ENCODE data around the gene ANAPC15.
A peak's percentile ranks its signal among the peaks of the same experiment; 100 is the strongest.

ANAPC15 gene

DNA sequence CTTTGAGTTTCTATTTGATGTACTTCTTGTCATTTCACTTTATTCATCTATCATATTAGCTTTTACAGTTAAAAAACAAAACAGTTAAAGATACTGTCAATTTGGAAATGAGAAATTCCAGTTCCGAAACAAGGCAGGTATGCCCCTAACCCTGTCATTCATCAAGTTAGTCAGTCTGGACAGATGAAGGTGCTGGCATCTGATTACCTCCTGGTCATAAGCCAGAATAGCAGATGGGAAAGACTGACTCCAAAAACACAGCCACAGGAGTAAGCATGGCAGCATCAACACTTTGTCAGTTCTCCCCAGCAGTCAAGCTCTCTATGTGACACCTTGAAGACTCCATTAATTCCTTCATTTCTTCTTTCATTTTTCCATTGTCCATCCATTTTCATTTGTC is 27.5 kb downstream of the ANAPC15 start:
- DNase-seq (ENCODE audit: low spot score): no peak

DNA sequence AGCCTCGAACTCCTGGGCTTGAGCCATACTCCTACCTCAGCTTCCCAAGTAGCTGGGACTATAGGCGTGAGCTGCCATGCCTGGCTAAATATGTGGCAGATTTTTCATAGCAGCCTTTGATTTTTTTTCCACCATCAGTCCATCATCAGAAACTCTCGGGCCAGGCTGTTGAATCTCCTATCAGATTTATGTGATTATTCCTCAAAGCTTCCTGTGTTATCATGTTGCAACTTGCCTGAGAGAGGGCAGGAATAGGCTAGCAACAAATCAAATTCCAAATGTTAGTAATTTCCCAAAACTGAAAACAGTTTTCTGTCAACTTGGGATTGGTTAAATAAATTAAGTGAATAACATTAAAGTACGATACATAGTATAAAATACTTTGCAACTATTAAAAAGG is 28.4 kb downstream of the ANAPC15 start:
- no peak for DNase-seq (ENCODE audit: low spot score)

DNA sequence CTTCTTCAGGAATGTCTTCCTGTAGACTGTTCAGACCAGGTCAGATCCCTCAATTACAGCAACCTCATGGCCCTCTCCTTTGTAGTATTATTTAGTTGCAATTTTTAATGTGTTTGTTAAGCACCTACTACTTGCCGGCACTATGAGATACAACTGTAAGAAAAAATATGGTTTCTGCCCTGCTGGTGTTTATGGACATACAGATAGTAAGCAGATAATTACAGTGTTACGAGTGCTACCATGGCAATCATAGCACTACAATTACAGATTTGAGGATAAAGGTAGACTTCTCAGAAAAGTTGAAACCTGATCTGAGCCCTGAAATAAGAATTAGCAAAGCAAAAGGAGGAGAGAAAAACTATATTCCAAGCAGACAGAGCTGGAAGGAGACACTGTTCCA is 29.1 kb downstream of the ANAPC15 start:
- DNase-seq (ENCODE audit: low spot score): no peak

DNA sequence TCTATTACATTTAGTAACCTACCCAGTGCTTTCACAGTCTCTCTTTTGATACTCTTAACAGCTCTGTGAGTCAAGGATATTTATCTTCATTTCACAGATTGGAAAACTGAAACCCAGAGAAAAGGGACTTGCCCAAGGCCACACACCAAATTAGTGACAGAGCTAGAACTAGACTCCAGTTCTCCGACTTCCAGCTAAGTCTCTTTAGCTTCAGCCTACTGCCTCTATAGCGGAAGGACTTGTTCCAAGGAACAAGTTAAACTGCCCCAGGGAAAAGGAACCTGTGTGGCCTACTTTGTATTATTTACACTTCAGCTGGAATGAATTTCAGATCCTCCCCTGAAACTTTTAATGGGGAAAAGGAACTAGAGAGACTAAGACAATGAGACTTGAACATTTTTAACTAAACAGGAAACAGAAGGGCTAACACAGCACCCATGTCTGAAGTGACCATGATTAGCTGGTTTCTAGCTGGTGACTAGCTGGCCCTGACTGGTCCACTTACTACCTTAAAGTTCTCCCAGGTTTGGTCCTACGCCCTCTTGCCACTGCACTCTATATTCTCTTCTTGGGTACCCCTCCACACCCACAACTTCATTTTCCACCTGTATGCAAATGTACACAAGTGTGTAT is 30.6 kb downstream of the ANAPC15 start:
- no peak for DNase-seq (ENCODE audit: low spot score)

DNA sequence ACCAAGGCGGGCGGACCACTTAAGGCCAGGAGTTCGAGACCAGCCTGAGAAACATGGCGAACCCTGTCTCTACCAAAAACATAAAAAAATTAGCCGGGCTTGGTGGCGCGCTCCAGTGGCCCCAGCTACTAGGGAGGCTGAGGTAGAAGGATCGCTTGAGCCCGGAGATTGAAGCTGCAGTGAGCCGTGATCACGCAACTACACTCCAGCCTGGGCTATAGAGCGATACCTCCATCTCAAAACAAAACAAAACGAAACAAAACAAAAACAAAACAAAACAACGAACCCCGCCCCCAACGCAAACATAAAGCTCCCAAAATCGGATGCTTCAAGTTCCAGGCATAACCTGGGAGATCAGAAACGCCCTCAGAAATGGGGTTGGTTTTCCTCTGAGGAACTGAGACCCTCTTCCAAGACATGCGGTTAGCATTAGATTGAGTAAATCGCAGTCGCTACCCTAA is 31.3 kb downstream of the ANAPC15 start:
- DNase-seq (ENCODE audit: low spot score): no peak

DNA sequence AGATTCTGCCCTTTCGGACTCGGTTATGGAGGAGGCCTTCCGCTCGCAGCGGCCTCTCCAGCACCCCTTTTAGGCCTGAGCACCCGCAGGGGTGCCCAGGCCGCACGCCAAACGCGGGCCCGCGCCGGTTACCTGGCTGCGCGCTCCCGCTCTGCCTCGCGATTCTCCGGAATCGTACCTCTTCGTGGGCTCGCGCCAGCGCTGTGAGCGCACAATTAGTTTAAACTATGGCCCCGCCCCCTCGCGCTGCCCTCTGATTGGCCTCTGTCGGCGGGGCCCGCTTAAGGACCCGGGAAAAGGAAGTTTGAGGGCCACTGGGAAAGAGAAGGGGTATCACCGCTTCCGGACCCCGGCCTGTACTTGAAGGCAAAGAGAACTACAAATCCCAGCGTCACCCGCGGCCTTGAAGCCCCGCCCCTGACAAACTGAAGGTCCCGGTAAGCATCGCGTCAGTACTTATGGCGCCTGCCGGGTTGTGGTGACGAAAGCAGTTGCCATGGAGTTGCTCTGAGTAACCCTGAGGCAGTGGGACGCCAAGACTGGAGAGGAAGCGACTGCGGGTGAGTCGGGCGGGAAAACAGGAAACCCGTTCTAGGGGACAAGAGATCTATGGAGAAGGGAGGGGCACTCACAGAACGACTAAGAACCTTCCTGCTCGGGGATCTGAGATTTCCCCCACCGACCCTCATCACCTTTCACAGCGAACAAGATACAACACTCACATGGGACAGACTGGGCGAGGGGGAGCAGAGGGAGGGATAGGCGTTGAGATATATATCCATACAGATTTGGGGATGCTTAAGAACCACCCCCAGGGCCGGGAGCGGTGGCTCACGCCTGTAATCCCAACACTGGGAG is 31.9 kb downstream of the ANAPC15 start, which contains the start of the genes LRRC51 and NUMA1:
Gene LRRC51, plus strand, starts transcription at position 525 of the 858 bp plus-strand sequence. CDS start 8,234 bp downstream, outside the sequence.
Gene NUMA1, minus strand, starts transcription at position 217 of the 858 bp plus-strand sequence. CDS start 44,599 bp downstream, outside the sequence.
- DNase-seq (ENCODE audit: low spot score): peak; percentile 99

DNA sequence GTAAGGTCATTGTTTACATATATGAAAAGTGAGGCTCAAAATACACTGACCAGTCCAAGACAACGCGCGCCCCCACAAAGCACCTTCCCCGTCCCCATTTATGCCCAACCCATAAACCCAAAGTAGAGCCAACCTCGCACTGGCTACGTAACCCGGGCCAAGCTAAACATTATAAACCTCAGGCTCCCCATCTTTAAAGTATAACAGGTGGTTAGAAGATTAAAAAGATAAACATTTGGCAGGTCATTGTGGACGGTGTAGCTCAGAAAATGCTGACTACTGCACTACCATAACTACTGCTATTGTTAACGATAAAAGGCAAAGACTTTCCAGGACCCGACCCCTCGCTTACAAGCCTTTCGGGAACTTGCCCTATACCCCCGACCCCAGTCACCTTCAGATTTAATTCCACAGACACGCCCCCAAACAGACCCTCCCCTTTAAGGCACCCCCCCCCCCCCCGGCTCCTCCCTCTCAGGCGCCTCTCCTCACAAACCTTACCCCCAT is 32.6 kb downstream of the ANAPC15 start:
- no peak for DNase-seq (ENCODE audit: low spot score)

DNA sequence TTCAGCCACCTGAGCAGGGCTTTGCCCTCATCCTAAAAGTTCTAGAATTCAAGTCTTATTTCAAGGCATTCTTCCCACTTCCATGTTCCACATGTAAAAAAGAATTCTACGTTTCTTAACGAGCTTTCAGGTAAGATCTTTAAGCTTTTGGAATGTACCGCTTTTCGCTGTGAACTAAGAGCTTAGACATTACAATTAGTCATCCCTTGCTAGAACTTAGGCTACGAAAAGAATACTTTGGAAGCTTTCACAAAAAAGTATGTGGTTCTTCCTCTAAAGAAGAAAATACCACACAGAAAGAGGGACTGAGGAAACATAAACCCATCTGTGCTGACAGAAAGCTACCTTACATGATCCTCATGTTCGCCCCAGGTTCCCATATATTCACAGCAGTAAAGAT is 34.0 kb downstream of the ANAPC15 start:
- no peak for DNase-seq (ENCODE audit: low spot score)

DNA sequence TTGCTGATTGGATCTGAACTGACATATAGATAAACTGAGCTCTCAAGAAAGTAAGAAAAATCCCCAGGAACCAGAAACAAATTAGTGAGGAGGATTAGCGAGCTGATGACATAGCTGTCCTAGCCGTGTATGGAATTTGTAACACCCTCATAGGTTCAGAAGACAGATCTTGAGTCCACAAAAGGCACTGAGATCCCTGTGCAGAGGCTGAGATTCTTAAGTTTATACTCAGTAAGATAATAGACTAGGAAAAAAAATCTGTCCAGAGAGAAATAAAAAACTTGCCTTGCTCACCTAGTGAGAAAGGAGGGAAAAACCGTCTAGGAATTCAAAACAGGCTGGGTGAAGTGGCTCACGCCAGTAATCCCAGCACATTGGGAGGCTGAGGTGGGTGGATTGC is 36.7 kb downstream of the ANAPC15 start:
- DNase-seq (ENCODE audit: low spot score): no peak

DNA sequence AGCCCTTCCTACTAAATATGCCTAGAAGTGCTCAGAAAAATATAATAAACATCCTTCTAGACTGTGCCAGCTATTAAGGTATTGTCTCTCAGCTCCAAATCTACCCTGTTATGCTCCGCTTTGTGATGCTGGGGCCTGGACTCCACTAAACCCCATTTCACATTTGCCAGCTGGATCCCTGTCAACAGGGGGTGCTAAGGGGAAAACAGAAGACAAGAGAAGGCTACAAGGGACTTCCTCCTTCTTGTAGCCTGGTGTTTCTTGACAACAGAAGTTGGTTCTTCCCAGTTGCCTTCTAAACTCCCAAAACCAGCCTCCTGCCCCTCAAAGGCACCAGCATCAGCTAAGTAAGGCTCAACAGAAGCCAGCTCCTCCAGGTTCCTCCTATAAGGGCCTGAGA is 37.4 kb downstream of the ANAPC15 start:
- DNase-seq (ENCODE audit: low spot score): no peak

DNA sequence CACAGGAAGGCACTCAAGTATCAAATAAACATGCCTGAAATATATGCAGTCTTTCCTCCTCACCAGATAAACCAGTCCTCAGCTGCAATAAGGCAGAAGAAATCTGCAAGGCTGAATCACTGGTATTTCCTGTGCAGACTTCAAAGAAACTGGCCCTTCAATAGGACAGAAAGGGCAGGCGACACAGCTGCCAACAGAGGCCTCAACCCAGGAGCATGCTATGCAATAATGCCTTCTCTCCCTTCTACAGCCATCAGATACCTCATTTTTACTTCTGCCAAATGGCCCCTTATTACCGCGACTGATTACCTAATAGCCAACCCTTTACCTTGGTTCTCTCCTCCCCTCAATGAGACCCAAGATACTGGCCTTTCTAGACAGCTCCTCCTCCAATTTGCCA is 40.1 kb downstream of the ANAPC15 start:
- no peak for DNase-seq (ENCODE audit: low spot score)

DNA sequence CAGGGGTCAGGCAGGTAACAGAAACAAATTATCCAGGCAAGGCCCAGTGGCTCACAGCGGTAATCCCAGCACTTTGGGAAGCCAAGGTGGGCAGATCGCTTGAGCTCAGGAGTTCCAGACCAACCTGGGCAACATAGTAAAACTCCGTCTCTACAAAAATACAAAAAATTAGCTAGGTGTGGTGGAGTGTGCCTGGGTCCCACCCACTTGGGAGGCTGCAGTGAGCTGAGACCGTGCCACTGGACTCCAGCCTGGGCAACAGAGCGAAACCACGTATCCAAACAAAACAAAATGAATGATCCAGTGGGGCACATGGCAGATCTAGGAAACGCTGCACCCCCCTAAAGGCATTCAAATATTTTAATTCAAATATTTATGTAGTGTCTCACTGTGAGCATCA is 42.0 kb downstream of the ANAPC15 start:
- DNase-seq (ENCODE audit: low spot score): no peak

DNA sequence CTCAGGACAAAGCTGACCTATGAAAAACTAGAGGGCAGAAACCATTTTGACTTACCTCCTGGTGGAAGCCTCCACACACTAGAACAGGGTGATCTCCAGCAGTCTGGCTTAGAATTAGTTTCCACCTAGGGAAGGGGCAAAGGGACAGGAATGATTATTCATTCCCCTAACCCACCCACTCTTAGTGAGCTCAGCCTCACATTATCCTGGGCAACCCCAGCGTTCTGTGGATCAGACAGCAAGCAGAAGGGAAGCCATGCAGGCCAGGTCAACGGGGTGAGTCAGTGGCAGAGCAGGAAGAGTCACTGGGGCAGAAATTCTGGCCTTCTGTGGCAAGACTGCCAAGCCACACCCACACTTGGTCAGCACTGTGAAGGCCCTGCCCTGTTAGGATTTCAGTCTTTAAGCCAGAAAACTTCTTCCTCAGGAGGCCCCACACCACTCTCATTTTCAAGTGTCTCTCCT is 42.7 kb downstream of the ANAPC15 start:
- DNase-seq (ENCODE audit: low spot score): peak; percentile 12

DNA sequence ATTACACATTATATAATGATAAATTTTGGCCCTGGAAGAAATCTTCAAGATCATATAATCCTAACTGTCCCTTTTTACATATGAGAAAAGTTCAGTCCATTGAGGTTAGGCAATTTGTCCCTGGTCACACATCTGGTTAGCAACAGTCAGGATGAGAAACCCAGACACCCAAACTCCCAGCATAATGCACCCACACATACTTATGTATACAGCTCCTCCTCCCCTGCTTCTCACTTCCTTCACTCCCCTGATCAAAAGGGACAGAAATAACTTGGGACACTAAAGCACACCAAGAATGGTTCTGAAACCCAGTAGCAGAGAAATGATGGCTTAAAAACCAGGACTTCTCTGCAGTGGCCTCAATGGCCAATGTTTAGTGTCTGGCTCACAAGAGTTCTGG is 43.3 kb downstream of the ANAPC15 start:
- no peak for DNase-seq (ENCODE audit: low spot score)

DNA sequence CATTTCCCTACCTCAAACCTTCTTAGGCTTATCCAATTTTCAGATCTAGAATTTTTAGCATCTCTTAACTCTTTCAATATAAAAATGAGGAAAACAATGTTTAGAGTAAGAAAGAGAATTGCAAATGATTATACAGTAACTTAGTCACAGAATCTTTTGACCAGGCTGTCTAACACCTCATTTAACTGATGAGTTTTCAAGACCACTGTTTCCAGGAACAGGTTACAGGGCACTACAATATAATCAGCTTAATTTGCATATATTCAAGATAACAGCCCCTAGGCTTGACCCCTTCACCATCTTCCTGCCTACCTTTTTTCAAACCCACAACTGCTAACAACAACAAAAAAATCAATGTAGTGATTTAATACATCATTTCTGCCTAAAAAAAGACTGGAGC is 44.8 kb downstream of the ANAPC15 start:
- no peak for DNase-seq (ENCODE audit: low spot score)

DNA sequence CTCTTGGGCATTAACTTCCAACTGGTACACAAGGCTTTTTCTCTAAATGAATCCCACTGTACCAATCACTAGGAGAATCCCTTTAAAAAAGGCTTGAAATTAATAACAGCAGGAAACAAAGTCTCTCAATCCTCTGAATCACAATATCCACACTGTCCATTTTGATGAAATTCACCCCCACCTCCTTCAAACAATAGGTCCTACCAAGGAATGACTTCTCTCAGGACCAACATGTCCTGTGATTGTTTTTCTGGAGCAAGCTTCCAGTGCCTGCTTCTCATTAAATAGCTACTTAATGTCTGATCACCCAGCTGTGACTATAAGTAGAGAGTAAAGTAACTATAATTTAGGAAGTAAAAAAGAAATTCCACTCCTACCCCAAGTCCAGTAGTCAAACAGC is 45.2 kb downstream of the ANAPC15 start:
- DNase-seq (ENCODE audit: low spot score): no peak

DNA sequence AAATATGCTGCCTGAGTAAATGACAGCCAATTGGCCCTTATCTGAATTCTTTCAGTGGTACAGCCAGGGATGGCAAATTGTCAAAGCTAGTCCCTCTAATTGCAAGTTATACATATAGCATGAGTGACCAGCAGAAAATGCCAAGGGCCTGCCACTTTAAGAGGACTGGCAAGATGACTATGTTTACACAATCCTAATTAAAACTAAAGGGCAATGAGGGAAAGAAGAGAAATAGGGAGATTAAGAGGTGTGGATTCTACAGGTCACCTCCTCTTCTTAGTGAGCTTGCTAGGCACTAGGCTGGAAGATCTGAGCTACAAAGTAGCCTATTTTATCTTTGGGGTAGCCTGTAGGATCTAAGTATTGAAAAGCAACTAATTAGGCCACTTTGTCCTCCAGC is 45.6 kb downstream of the ANAPC15 start:
- DNase-seq (ENCODE audit: low spot score): no peak

DNA sequence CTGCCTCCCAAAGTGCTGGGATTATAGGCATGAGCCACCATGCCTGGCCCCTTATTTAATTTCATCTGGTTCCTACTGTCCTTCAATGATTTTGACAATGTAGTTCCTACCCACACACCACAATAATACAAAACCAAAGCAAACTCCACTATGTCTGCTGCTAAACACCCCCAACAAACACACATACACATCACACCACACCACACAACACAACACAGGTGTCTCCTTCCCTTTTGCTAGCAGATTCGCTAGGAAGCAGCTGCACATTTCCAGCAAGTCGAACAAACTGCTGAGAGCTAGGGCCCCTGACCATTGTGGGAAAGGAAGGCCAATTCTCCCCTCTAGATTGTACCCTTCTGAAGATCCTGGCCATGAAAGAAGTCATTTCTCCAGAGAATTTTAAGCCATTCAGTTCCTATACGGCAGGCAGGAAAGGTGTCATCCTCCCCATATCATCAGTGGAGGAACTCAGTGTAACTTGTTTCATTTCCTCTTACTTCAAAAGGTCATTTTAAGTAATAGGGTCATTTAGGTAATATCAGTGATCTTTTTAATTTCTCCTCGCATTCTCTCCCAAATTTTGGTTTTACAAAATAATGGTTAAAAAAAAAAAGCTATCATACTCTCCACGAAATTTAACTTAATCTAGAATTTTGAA is 50.6 kb downstream of the ANAPC15 start:
- DNase-seq (ENCODE audit: low spot score): no peak
